Mucosa of descending colon (tissue), 3 donors: Measurements from ENCODE around the gene NXPE4. TPM values are rescaled to one million over a fixed set of nuclear protein-coding genes. Genes with fewer than 3 reads are reported as not detected.
A peak's percentile ranks its signal among the peaks of the same experiment; 100 is the strongest.
"Not testable (repeated sequence)": the region's sequence is repeated elsewhere in the genome, so short reads cannot be mapped to it uniquely, and the experiment has no call there.

ENCODE experiments used
- ATAC-seq: fragments of 200-7000 bp; cut with Tn5 transposase; one replicate; pipeline ENCODE4 v1.9.1; 2020; ENCODE audit warnings: mild to moderate bottlenecking, moderate library complexity
- DNase-seq, 3 donors: peaks; one replicate each; pipeline ENCODE4 v3.0.0-alpha.2; 2020
- H3K36me3 ChIP-seq: fragments of 200-600 bp; one replicate; pipeline ENCODE4 v1.8.0; 2021; ENCODE audit warnings: low read depth, mild to moderate bottlenecking
- H3K4me1 ChIP-seq: fragments of 200-600 bp; one replicate; pipeline ENCODE4 v1.8.0; 2021; ENCODE audit warnings: low read depth, mild to moderate bottlenecking
- H3K4me3 ChIP-seq: fragments of 200-600 bp; one replicate; pipeline ENCODE4 v1.8.0; 2021; ENCODE audit warnings: mild to moderate bottlenecking
- H3K9me3 ChIP-seq: fragments of 200-600 bp; one replicate; pipeline ENCODE4 v1.8.0; 2021; ENCODE audit warnings: mild to moderate bottlenecking
- CTCF ChIP-seq: fragments of 200-600 bp; IDR thresholded peaks from one replicate; pipeline ENCODE4 v1.8.0; 2022; ENCODE audit warnings: antibody characterized with exemption, mild to moderate bottlenecking
- intact Hi-C, 2 donors: fragments of 100-400 bp; cut with DNase I in 1 of 2; cut with micrococcal nuclease in 1 of 2; formaldehyde crosslinking; loops; one replicate each; pipeline versions ENCODE4 v1.11.0 to v1.11.1; 2022; cut with DNase I, micrococcal nuclease
- long read RNA-seq, 2 donors: library from polyadenylated mRNA; unstranded; transcript quantifications; one replicate each; pipeline ENCODE4 v2.0.0, GENCODE V29; 2019 to 2021
- total RNA-seq, 3 donors: library from RNA; stranded (reverse); fragmentation: NEBNext Ultra II Directional in 2 of 3; extraction: Animal tissue kit (Norgen Biotek cat#: 25700) in 2 of 3; gene quantifications; one replicate each; pipeline versions ENCODE4 v1.2.1 to v1.2.4, GENCODE V29; 2021 to 2023
- donor health status: DM: no; HTN: no; CAD: no; lungs with moderate emphysema.
- donor health status: DM: no; HTN: no; CAD: no.
- donor health status: DM: no; HTN: yes; CAD: no.

The NXPE4 gene
- total RNA-seq: 100 to 1,000 TPM in 2 of 3 donors, 10 to 100 TPM in 1; 64.4 to 283 (median 183) TPM
- long read RNA-seq, donor 1, transcript NXPE4-201 (6 exons, 1,822 nt): major isoform, 13 of 69 reads
- long read RNA-seq, donor 1, partial matches to known transcripts: 10 of 69 reads
- long read RNA-seq, donor 1, other reads (novel, unspliced or antisense): 46 of 69 reads
- long read RNA-seq, donor 2, transcript NXPE4-201 (6 exons, 1,822 nt): major isoform, 35 of 376 reads
- long read RNA-seq, donor 2, partial matches to known transcripts: 193 of 376 reads
- long read RNA-seq, donor 2, other reads (novel, unspliced or antisense): 144 of 376 reads

GRCh38 chr11:114595571-114595970 is at the start of gene NXPE4:
Gene NXPE4, minus strand, starts transcription at chr11:114595786. Its CDS starts 1,027 bp downstream, at chr11:114594759.
- no peak for TF ChIP-seq CTCF
- no peaks in the 10 kb centered on the region for H3K36me3 ChIP-seq
- ATAC-seq (peak; percentile 71), DNase-seq (peak; percentile 34 to 71 (median 45))
- intact Hi-C loops: no loop called here
- H3K9me3 ChIP-seq: no peaks in the 10 kb centered on the region
- H3K4me1 ChIP-seq: peaks cover 9% of the 10 kb centered on the region
- peak within 1 kb of the TSS; percentile 27 for H3K4me3 ChIP-seq

DNA sequence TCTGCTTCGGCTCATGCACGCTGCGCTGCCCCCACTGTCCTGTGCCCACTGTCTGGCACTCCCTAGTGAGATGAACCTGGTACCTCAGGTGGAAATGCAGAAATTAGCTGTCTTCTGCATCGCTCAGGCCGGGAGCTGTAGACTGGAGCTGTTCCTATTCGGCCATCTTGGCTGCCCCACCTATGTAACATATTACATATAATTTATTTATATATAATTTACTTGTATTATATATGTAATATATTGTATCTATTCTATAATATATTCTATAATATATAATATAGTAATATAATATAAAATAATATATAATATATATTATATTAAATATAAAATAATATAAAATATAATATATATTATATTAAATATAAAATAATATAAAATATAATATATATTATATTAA is 43.9 kb upstream of the NXPE4 start:
- H3K9me3 ChIP-seq, H3K4me1 ChIP-seq, H3K36me3 ChIP-seq, ATAC-seq, intact Hi-C loops, H3K4me3 ChIP-seq, DNase-seq: not testable (repeated sequence)

DNA sequence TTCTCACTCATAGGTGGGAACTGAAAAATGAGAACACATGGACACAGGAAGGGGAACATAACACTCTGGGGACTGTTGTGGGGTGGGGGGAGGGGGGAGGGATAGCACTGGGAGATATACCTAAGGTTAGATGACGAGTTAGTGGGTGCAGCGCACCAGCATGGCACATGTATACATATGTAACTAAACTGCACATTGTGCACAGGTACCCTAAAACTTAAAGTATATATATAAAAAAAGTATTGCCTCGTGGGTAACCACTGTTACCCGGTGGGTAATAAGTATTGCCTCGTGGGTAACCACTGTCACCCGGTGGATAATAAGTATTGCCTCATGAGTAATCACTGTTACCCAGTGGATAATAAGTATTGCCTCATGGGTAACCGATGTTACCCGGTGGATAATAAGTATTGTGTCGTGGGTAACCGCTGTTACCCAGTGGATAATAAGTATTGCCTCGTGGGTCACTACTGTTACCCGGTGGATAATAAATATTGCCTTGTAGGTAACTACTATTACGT is 35.9 kb upstream of the NXPE4 start:
- H3K36me3 ChIP-seq, DNase-seq, ATAC-seq, intact Hi-C loops, H3K4me3 ChIP-seq, H3K9me3 ChIP-seq, H3K4me1 ChIP-seq: not testable (repeated sequence)

GRCh38 chr11:114625294-114625693 is 29.7 kb upstream of the NXPE4 start:
- intact Hi-C loops: no loop called here
- Histone ChIP-seq H3K36me3 (no peaks in the 10 kb centered on the region), H3K9me3 (peaks cover 14% of the 10 kb centered on the region), H3K4me3 (no peak overlapping the region), H3K4me1 (no peaks in the 10 kb centered on the region)
- no peak for DNase-seq
- TF ChIP-seq CTCF: no peak
- ATAC-seq: no peak

DNA sequence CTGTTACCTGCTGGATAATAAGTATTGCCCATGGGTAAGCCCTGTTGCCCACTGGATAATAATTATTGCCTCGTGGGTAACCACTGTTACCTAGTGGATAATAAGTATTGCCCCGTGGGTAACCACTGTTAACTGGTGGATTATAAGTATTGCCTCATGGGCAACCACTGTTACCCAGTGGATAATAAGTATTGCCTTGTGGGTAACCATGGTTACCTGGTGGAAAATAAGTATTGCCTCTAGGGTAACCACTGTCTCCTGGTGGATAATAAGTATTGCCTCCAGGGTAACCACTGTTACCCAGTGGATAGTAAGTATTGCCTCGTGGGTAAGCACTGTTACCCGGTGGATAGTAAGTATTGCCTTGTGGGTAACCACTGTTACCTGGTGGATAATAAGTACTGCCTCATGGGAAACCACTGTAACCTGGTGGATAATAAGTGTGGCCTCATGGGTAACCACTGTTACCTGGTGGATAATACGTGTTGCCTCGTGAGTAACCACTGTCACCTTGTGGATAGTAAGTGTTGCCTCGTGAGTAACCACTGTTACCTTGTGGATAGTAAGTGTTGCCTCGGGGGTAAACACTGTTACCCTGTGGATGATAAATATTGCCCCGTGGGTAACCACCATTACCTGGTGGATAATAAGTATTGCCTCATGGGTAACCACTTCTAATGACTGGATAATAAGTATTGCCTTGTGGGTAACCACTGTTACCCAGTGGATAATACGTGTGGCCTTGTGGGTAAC is 29.0 kb upstream of the NXPE4 start:
- Histone ChIP-seq H3K4me1 (no peaks in the 10 kb centered on the region), H3K9me3 (peaks cover 14% of the 10 kb centered on the region), H3K4me3 (no peak overlapping the region), H3K36me3 (no peaks in the 10 kb centered on the region)
- TF ChIP-seq CTCF: no peak
- DNase-seq (no peak), ATAC-seq (no peak)
- intact Hi-C loops: no loop called here

- intact Hi-C loops: no loop called here
- no peak for DNase-seq
- ATAC-seq: no peak
- no peak for TF ChIP-seq CTCF
- no peak overlapping the region for H3K4me3 ChIP-seq
- H3K4me1 ChIP-seq: no peaks in the 10 kb centered on the region
- peaks cover 16% of the 10 kb centered on the region for H3K9me3 ChIP-seq
- no peaks in the 10 kb centered on the region for H3K36me3 ChIP-seq
These were observed 28.1 kb upstream of the NXPE4 start for GRCh38 chr11:114623720-114624119.
